ENCODE results near the gene TENM3.

- TF ChIP-seq, protein P1, sequence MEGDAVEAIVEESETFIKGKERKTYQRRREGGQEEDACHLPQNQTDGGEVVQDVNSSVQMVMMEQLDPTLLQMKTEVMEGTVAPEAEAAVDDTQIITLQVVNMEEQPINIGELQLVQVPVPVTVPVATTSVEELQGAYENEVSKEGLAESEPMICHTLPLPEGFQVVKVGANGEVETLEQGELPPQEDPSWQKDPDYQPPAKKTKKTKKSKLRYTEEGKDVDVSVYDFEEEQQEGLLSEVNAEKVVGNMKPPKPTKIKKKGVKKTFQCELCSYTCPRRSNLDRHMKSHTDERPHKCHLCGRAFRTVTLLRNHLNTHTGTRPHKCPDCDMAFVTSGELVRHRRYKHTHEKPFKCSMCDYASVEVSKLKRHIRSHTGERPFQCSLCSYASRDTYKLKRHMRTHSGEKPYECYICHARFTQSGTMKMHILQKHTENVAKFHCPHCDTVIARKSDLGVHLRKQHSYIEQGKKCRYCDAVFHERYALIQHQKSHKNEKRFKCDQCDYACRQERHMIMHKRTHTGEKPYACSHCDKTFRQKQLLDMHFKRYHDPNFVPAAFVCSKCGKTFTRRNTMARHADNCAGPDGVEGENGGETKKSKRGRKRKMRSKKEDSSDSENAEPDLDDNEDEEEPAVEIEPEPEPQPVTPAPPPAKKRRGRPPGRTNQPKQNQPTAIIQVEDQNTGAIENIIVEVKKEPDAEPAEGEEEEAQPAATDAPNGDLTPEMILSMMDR (IDR thresholded peaks at IDR 0.05), result no peak
- no peak for TF ChIP-seq POLR2A (IDR thresholded peaks at IDR 0.05)
These were observed 582.6 kb downstream of the TENM3 start for GRCh38 chr4:182825786-182826185.

Measured in Peyer's patch (tissue), 4 donors.